ENCODE data around the gene KCNQ1.

Gene KCNQ1

DNA sequence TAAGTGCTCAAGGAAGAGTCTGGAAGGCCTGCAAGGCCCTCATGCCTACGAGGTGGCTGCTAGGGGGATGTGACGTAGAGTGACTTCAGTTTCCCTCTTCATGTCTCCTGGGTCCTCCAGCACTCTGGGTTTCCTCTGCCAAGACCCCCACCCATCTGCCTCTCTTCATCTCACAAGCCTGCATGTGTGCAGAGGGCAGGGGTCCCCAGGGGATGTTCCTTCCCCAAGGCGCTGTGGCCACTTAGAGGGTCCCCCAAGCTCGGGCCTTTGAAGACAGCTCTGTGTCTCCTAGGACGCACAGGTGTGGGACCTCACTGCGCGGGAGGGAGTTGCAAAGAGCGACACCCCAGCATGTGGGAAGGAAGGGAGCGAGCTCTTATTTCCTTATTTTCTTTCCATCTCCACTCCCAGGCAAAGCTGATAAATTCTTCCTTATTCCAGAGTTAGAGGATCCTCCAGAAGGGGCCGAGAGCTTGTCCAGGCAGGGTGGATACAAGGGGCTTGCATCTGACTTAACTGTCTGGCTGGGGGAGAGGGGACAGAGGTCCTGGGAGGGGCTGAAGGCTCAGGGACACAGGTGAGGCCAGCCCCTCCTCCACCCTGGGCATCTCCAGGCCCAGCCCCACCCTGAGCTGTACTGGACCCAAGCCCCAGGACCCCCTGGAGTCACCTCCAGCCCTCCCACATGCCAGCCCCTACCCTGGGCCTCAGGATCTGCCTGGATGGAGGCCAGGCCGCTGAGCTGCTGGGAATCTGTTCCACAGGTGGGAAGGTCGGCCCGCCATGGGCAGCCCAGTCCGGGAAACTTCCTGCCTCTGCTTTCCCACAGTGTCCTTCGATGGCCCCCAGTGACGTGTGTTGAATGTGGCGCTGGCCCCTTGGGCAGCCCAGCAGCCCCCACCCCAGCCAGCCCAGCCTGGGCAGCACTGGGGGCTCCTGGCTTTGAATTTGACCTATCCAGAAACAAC, 314.7 kb downstream of the KCNQ1 start:
- DNase-seq: no peak

DNA sequence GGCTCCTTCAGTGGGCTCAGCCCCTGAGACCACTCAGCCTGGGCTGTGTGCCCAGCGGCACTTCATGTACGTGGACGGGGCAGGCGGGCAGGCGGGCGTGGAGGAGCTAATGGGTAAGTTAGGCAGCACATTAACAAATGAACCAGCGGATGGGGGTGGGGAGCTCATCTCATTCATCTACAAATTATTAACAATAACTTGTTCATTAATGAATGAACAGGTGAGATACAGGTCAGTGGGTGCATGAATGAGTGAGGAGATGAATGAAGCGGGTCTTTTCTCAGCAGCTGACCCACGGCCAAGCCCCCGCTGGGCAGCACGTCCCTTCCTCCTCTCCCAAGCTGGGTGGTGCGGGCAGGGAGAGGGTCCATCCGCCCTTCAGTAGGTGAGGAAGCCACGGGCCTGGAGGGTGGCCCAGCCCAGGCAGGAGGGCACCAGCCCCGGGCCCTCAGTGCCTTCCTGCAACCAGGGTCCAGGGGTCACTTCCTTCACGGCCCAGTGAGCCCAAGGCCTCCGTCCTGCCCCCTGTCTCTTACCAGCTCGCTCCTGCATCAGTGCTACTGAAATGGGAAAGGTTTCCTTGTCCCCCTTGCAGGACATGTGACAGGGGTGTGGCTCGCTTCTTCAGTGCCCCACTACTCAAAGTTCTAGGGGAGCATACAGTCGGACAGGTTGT, 315.5 kb downstream of the KCNQ1 start:
- DNase-seq: no peak

DNA sequence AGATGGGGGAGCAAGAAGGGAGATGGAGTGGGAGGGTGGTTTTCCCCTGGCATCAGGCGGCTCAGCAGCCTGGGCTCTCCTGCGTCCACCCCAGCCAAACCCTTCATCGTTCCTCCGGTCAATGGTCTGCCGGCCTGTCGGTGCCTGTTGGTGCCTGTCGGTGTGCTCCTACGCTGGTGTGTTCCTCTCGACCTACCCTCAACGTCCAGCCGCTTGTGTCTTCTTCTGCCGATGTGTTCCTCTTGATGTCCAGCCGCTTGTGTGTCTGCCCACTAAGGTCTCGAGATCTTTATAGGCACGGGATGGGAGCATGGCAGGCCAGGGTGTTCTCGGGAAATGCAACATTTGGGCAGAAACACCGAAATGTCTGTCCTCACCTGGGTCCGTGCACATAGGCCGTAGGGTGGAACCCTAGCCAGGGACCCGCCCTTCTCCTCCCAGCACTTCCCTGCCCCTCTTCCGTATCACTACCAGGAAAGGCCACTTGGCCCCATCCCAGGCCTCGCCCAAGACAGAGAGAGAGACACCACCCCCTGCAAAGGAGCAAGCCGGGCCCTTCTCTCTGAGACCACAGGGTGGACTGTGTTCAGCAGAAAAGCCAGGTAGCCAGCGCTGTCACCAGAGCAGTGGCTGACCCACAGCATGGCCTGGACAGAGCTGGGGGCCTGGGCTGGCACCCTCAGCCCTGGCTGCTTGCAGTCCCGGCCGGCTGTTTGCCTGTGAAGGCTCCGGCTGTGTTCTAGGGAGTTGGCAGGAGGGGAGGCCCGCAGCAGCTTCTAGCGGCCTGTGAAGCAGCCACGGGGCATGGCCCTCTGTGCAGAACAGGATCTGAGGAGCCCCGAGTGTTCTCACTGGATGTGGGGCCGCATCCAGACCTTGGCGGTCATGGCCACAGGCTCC, 316.6 kb downstream of the KCNQ1 start:
- no peak for DNase-seq

DNA sequence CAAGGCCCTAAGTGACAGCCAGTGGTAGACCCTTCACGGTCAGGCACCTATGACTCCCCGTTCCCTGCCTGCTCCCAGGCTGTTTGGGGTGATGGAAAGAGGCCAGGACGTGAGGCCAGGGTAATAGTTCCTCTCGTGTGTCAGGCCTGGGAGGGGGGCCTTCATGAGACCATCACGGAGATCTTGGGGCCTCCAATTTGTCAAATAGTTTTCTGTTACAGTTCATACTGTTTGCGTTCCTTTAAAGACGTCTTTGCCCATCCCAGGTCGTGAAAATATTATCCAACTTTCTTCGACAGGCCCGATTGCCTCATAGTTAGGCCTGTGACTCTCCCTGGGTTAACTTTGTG, 317.2 kb downstream of the KCNQ1 start:
- no peak for DNase-seq

DNA sequence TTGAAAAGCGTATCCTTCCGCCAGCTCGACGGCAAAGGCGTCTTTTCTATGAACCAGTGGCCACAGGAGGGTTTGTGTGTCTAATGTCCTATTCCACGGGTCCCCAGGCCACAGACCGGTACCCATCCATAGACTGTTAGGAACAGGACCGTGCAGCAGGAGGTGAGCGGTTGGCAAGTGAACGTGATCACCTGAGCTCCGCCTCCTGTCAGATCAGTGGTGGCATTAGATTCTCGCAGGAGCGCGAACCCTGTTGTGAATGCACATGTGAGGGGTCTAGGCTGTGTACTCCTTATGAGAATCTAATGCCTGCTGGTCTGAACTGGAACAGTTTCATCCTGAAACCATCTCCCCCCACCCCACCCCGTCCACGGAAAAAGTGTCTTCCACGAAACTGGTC, 317.6 kb downstream of the KCNQ1 start:
- DNase-seq: no peak

DNA sequence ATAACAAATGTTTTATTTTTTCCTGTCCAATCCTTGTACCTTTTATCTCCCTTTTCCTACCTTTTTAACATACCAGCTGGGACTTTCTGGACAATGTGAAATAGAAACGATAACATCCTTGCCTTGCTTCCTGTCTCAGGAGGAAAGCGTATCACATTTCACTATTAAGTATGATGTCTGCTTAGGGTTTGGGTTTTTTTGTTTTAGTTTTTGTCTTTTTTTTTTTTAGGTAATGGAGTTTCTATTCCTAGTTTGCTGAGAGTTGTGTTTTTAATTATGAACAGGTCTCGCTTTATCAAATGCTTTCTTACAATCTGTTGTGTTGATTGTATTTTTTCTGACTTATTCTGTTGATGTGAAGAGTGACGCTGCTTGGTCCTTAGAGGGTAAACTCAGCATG, 319.2 kb downstream of the KCNQ1 start:
- DNase-seq: no peak

DNA sequence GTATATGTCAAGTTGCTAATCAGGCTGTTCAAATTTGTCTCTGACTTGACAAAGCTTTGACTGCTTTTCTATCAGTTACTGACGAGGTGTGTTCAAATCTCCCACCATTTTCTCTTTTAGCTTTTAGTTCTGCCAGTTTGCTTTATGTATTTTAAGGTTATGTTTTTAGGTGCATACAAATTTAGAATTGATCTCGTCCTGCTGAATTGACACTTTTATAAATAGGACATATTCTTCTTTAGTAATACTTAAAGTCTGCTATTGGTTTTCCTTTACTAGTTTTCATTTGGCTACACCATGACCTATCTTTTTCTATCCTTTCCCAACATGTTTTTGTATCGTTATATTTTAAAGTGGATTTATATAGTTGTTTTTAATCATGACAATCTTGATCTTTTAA, 320.7 kb downstream of the KCNQ1 start:
- no peak for DNase-seq

DNA sequence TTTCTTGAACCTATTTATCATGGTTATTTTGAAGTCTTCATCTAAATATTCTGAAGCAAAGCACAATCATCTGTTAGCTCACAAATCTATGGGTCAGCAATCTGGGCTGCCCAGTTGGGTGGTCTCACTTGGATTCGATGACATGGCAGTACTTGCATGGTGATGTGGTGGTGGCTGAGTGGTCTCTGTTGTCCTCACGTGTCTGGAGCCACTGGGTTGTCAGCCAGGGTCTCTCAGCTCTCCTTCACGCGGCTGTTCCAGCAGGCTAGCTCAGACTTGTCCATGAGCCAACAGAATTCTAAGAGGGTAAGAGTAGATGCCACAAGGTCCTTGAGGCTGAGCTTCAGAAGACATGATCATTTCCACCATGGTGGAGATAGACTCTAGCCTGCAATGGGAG, 321.4 kb downstream of the KCNQ1 start:
- DNase-seq: no peak

DNA sequence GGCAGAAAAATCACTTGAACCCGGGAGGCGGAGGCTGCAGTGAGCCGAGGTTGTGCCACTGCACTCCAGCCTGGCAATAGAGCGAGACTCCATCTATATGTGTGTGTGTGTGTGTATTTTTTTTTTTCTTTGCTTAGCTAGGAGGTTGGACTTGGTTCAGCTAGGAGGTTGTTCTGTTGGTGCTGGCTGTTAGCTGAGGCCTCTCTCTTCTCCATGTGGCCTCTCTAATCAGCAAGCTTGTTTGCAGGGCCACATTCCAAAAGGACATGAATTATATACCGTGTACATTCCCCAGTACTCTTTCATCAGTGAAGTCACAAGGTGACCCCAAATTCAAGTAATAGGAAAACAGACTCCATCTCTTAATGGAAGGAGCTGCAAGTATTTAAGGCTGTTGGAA, 322.3 kb downstream of the KCNQ1 start:
- DNase-seq: no peak

DNA sequence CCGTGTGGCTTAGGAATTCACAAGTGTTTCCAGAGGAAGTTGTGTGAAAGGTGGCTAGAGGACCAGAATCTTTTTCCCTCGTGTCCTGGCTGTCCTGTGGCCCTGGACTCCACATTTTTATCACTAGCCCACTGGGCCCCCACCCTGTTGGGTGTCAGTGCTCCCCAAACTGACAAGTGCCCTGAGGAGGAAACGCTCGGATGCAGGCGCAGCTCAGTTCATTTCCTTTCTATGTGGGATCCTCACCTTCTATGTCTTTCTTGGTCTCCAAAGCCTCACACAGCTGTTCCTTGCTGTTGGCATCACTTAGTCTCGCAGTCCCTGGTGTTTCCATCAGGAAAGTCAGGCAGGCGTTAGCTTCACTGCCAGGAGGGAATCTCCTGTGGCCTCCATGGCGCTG, 323.0 kb downstream of the KCNQ1 start:
- no peak for DNase-seq

DNA sequence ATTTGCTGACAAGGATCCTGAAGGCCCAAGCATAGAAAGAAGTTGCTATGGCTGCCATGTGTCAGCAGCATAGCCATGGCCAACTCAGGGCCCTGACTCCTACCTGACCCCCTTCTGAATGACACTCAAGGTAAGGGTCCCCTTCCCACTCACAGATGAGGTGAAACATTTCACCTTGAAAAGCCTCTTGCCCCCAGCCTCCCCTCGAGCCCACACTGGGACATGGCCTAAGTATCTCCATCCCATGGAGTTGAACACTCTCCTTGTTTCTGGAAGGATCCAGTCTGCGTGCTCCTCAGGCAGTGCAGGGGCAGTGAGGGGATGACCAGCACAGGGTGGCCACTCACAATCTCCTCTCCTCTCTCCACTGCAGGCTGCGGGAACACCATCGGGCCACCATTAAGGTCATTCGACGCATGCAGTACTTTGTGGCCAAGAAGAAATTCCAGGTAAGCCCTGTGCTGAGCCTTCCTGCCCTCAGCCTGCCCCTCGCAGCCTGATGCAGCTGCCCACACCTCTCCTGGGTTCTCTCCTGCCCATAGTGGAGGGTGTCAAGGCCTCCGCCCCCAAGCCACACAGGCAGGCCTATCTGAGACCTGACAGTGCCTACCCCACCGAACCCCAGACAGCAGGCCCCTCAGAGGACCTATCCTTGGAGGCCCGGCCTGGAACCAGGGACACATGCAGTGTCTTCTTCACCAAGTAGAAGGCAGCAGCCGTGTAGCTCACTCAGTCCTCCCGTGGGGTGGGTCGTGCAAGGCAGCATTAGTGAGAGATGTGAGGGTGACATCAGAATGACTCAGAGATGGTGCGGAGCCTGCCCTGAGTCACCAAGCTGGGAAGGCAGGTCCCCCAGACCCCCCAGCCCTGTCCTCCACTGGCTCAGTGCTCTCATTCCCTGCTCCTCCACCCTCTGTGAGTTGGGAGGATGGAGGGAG, 323.9 kb downstream of the KCNQ1 start:
- DNase-seq: peak; percentile 89

DNA sequence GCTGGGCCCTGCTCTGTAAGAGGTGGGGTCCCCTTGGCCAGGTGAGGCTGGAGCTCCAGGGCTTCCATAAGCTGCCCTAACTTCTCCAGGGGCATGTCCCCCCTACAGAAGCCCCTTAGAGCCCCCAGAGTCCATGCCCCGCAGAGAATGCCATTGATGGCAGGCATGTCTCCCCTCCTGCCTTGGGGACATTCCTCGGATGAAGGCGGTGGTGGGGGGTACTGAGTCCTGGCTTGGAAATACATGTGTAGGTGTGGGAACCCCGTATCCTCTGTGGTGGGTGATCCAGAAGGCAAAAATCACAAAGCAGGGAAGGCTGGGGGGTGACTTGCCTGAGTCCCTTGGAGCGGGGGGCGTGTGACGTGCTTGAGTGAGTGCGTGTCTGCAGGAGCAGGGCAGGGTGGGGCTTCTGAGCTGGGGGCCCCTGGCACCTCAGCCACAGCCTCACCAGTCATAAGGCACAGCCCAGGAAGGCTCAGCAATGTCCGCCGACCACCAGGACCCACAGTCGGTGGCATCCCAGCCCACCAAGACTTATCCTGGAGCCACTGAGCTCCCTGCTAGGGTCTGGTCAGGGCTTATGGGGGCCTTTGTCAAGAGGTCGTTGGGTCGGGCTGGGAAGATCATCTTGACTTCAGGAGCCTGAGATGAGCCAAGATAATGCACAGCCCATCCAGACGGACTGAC, 324.7 kb downstream of the KCNQ1 start:
- no peak for DNase-seq

DNA sequence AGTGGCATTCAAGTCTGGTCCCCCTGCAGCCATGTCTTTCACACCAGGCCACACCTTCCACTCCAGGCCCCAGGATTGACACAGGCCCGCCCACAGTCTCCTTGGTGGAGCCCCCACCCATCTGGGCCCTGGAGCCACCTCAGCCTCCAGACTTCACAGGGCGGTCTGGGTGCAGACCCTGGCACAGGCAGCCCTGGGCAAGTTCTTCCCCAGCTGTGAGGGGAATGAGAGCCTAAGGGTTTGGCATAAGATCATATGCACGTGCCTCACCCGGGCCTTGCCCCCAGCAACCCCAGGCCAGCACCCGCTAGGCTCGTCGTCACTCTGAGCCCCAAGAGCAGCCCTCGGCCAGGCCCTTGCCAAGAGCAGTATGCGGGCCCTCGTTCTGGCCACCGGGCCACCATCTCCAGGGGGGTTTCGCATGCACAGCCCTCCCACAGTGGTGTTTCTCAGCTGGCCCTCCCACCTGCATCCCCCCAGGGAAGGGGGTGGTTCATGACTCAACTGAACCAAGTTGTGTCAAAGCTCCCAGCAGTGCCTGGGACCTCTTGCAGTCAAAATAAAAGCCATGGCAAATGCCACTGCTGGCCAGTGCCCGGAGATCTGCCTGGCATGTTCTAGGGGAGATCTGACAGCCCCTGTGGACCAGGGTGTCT, 325.4 kb downstream of the KCNQ1 start:
- no peak for DNase-seq

DNA sequence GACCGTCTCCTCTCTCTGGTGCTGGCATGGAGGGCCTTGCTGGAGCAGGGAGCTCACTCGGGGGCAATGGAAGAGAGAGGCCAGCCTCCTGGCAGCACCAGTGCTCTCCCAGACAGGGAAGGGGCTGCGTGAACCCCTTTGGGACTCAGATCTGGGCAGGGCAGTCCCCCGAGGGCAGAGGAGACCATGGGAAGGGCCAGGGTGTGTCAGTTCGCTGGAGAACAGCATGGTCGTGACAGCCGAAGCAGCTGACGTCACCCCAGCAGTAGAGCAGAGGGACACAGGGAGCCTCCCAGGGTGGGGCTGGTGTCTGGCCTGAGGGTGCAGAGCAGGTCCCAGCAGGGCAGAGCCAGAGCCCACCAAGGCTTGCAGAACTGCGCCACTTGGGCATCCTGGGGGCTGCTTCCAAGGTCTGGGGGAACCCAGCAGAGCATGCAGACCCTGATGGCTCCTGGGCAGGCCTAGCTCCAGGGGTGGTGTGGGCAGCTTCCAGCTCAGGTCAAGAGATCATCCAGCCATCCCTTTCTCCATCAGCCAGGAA, 326.0 kb downstream of the KCNQ1 start:
- DNase-seq: no peak

DNA sequence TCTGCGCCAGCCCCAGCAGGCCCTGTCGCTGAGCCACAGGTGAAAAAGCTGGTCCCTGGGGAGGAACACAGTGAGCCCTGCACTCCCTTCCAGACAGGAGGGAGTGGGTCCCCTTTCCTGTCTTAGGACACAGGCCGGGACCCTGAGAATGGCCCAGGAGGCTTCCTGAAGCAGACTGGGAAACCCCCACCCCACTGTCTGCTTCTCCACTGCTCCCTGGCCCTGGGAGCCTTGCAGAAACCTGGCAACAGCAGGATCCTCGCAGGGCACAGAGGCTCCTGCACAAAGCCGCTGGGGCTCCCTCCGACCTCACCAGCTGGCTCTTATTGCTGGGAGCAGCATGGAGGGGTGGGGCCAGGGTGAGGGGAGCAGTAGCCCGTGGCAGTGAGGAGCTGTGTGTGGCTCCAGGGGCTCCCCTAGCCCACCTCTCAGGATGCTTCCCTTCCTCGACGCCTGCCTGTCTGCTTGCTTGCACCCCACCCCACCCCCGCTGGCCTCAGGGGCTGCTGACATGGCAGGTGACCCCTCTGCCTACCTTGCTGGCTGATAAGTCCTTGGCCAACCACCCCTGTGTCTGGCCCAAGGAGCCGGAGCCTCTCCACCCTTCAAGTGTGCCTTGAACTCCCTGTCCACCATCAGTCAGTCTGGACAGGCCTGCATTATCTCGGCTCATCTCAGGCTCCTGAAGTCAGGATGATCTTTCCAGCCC, 327.1 kb downstream of the KCNQ1 start:
- DNase-seq: no peak

DNA sequence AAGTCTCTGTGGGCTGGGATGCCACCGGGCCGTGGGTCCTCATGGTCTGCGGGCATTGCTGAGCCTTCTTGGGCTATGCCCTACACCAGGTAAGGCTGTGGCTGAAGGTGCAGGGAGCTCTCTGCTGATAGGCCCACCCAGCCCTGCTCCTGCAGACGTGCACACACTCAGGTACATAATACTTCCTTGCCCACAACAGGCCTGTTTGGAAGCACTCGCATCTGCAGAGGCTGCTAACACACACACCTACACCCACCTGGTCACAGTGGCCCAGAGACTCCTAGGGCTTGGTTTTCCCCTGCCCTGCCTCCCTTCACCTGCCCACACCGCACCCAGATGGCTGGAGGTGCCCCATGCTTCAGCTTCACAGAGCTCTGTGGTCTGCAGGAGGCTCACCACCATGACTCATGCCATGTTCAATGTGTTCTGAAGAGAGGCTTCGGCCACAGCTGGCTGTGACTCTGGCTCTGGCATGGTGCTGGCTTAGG, 327.8 kb downstream of the KCNQ1 start:
- peak; percentile 50 for DNase-seq

DNA sequence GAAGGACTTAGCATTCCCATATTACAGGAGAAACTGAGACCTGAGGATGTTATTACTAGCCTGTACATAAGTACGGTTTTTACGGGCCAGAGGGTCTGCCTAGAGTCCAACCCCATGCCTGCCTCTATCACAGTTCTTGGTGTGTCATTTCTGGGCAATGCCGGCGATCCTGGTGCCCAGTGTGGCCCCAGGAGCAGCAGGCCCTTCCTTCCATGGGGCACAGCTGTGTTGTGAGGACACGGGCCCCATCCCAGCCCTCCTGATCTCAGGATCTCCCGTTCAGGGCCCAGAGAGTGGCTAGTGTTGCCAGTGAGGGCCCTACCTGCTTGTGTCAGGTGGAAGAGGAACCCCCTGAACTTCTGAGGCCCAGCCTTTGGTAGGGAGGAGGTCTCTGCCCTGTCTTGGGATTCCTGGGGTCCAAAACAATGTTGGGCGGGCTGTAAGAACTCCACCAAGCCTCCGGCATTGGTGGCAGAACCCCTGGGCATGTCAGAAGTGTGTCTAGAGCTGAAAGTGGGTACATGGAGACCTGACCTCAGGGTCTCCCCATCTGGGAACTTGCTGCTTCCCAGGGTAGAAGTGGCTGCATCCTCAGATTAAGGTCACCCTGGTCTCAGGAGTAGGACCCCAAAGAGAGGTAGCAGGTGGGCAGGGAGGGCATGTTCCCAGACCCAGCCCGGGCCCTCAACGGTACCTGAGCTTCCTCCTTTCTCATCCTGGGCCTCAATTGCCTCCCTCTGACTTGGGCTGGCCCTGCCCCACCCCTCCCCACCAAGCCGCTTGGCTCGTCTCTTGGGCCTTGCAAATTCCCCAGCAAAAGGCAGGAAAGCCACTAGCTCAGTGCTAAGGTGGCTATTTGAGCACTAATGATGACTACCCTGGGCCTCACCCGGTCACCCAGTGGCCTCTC, 329.6 kb downstream of the KCNQ1 start:
- DNase-seq: no peak

DNA sequence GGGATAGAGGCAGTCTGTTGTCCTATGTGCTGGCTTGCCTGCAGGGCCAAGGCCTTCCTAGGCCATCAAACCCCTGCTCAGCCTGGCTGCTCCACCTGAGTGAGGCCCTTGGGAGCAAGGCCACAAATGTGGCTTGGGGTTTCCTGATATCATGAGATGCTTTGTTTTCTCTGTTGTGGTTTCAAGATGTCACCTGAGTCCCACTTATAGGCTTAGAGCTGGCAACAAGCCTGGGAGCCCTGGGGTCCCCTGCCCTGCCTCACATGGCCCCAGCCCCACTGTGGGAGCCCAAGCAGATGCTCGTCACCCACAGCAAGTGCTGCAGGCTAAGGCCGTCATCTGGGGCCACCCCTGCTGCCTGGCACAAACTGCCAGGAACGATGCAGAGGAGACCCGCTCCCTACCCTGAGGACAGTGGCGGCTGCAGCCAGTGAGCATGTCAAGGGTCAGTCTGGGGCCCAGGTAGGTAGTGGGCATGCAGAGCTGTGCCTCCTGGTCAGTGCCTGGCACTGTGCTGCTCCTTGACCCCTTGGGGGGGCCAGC, 330.3 kb downstream of the KCNQ1 start:
- DNase-seq: no peak

All from fibroblast of skin of abdomen (primary cell).